Measurements from ENCODE around the gene ZNF280A. TPM values are rescaled to one million over a fixed set of nuclear protein-coding genes. Genes with fewer than 3 reads are reported as not detected.

The ZNF280A gene
- total and polyA plus RNA-seq, 10 donors, result 0.51 TPM; not detected in 9

DNA sequence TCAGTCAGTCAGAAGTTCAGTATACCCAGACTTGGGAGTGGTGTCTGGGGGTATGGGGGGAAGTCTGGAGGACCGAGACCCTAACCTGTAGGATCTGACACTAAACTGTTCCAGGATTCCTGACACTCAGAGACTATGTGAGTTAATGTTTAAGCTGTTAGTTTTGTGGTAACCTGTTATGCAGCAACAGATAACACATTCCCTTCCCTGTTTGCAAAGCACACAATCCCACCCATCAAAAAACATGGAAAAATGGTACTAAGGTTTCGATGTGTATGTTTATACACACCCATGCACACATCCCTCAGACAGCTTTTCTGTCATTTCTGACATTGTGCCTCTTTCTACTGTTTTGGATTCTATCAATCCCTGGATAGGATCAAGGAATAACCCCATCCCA lies 39.1 kb downstream of the ZNF280A start:
- WGBS, 5 donors, result 69 to 93% (median 89%) methylated on average over 2 of the region's 2 CpGs
- intact Hi-C loops (cut with DNase I; ENCODE audit: low total_unique reads), result no loop called here

DNA sequence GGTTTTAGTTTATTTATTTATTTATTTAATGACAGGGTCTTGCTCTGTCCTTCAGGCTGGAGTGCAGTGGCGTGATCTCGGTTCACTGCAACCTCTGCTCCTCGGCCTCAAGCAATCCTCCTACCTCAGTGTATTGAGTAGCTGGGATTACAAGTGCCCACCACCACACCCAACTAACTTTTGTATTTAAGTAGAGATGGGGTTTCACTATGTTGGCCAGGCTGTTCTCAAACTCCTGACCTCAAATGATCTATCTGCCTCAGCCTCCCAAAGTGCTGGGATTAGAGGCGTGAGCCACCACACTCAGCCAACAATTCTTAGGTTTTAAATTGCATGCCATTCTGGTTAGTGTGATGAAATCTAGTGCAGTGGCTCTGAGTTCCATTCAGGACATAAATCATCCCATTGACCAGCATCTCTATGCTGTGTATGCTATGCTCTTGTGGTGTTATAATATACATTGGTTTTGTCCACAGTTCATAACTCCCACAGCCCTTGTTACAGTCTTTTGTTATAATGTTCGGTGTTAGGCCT lies 40.0 kb downstream of the ZNF280A start:
- H3K36me3 ChIP-seq, result no peaks in the 10 kb centered on the region
- no peak overlapping the region for H3K4me3 ChIP-seq
- intact Hi-C loops (cut with DNase I; ENCODE audit: low total_unique reads), result no loop called here
- no peaks in the 10 kb centered on the region for H3K4me1 ChIP-seq
- 91 to 96% (median 95%) methylated on average over 5 of the region's 5 CpGs for WGBS, 5 donors
- no peaks in the 10 kb centered on the region for H3K27me3 ChIP-seq (replicated peaks in 1 of 7)
- TF ChIP-seq, protein P1, sequence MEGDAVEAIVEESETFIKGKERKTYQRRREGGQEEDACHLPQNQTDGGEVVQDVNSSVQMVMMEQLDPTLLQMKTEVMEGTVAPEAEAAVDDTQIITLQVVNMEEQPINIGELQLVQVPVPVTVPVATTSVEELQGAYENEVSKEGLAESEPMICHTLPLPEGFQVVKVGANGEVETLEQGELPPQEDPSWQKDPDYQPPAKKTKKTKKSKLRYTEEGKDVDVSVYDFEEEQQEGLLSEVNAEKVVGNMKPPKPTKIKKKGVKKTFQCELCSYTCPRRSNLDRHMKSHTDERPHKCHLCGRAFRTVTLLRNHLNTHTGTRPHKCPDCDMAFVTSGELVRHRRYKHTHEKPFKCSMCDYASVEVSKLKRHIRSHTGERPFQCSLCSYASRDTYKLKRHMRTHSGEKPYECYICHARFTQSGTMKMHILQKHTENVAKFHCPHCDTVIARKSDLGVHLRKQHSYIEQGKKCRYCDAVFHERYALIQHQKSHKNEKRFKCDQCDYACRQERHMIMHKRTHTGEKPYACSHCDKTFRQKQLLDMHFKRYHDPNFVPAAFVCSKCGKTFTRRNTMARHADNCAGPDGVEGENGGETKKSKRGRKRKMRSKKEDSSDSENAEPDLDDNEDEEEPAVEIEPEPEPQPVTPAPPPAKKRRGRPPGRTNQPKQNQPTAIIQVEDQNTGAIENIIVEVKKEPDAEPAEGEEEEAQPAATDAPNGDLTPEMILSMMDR (IDR thresholded peaks at IDR 0.05 in 8 of 11, conservative IDR thresholded peaks at IDR 0.05 in 3 of 11), result no peak
- no peak for TF ChIP-seq POLR2A (IDR thresholded peaks at IDR 0.05)
- no peak for TF ChIP-seq POLR2AphosphoS5 (IDR thresholded peaks at IDR 0.05)
- H3K9me3 ChIP-seq, result no peaks in the 10 kb centered on the region
- no peak for DNase-seq
- no peak overlapping the region for H3K27ac ChIP-seq

More for the DNA sequence above, 39.1 kb downstream of the ZNF280A start:
- no peaks in the 10 kb centered on the region for H3K27me3 ChIP-seq (replicated peaks in 1 of 7)
- H3K36me3 ChIP-seq, result peaks cover 0 to 5% (median 0%) of the 10 kb centered on the region in 6 donors
- no peaks in the 10 kb centered on the region for H3K9me3 ChIP-seq
- H3K4me1 ChIP-seq, result no peaks in the 10 kb centered on the region
- TF ChIP-seq POLR2A (IDR thresholded peaks at IDR 0.05), result no peak
- no peak for TF ChIP-seq POLR2AphosphoS5 (IDR thresholded peaks at IDR 0.05)
- TF ChIP-seq, protein P1 (IDR thresholded peaks at IDR 0.05 in 8 of 11, conservative IDR thresholded peaks at IDR 0.05 in 3 of 11), result no peak
- DNase-seq, result no peak
- H3K27ac ChIP-seq, result no peak overlapping the region
- H3K4me3 ChIP-seq, result no peak overlapping the region

DNA sequence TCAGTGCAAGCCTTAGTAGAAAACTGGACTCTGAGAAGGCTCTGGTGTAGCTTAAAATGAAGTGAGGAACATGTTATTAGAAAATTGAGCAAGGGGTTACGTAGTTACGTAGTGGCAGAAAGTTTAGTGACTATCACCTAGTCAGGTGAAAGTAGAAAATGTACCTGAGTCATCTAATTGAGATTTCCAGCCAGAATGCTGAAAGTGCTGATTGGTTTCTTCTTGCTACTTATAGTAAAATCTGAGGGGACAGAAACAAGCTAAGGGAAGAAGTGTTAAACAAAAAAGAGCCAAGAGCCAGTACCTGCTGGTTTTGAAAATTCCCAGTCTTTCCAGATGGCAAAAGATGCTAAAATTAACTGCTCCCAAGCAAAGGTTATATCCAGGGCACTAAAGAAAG lies 41.0 kb downstream of the ZNF280A start:
- Histone ChIP-seq H3K27ac (no peak overlapping the region), H3K4me1 (no peaks in the 10 kb centered on the region), H3K36me3 (no peaks in the 10 kb centered on the region), H3K9me3 (no peaks in the 10 kb centered on the region), H3K27me3 (replicated peaks in 1 of 7) (no peaks in the 10 kb centered on the region), H3K4me3 (no peak overlapping the region)
- 91 to 98% (median 94%) methylated on average over 2 of the region's 2 CpGs for WGBS, 5 donors
- intact Hi-C loops (cut with DNase I; ENCODE audit: low total_unique reads), result no loop called here
- no peak for DNase-seq
- TF ChIP-seq, protein P1 (IDR thresholded peaks at IDR 0.05 in 8 of 11, conservative IDR thresholded peaks at IDR 0.05 in 3 of 11), result no peak
- TF ChIP-seq POLR2AphosphoS5 (IDR thresholded peaks at IDR 0.05), result no peak
- no peak for TF ChIP-seq POLR2A (IDR thresholded peaks at IDR 0.05)

DNA sequence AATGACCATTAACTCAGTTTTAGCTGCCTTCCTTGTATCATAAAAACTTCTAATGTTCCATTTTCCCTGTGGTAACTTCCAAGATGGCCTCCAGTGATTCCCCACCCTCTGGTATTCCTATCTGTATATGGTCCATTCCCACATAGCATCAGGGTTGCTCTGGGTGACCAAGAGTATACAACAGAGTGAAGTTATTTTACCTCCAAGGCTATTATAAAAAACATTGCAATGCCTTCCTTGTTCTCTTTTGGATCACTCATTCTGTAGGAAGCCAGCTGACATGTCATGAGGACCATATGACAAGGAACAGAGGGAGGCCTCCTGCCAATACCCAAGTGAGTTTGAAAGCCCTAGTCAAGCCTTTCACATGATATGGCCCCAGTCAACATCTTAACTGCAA lies 41.6 kb downstream of the ZNF280A start:
- Histone ChIP-seq H3K36me3 (no peaks in the 10 kb centered on the region), H3K4me3 (no peak overlapping the region), H3K27ac (no peak overlapping the region), H3K4me1 (no peaks in the 10 kb centered on the region), H3K9me3 (no peaks in the 10 kb centered on the region), H3K27me3 (replicated peaks in 1 of 7) (no peaks in the 10 kb centered on the region)
- intact Hi-C loops (cut with DNase I; ENCODE audit: low total_unique reads), result no loop called here
- TF ChIP-seq POLR2A (IDR thresholded peaks at IDR 0.05) (no peak), POLR2AphosphoS5 (IDR thresholded peaks at IDR 0.05) (no peak)
- TF ChIP-seq, protein P1 (IDR thresholded peaks at IDR 0.05 in 8 of 11, conservative IDR thresholded peaks at IDR 0.05 in 3 of 11), result no peak
- DNase-seq, result no peak
